HL-60 (cell line): ENCODE results near the gene FAM136A.

Source experiments
- GABPA ChIP-seq: IDR thresholded peaks from 2 replicates; pipeline ENCODE4 v1.6.1; 2012; ENCODE audit warnings: low read depth
- POLR2AphosphoS5 ChIP-seq: IDR thresholded peaks from 2 replicates; pipeline ENCODE4 v1.6.1; 2012; ENCODE audit warnings: low read depth
- TF ChIP-seq, protein P1 (sequence below): IDR thresholded peaks from one replicate; pipeline ENCODE4 v1.5.1; 2011; ENCODE audit warnings: low read length, control low read depth, inconsistent platforms; ENCODE audit not compliant: insufficient read depth
- TF ChIP-seq, protein P2 (sequence below): IDR thresholded peaks from 2 replicates; pipeline ENCODE4 v1.6.1; 2012; ENCODE audit warnings: low read depth; ENCODE audit not compliant: insufficient replicate concordance

DNA sequence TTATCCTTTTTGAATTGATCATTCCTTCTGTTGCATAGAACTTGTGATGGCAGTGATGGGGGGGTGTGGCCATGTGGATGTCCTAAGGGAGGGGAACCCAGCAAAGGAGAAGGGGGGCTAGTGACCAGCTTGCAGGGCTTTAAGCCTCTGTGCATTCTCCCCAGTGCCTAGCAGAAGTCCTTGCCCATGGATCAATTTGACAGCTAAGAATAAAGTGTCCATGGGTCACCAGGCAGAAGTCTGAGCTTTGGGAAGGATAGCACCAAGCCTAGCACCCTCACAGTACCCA, 39.6 kb upstream of the FAM136A start:
- TF ChIP-seq, protein P1, sequence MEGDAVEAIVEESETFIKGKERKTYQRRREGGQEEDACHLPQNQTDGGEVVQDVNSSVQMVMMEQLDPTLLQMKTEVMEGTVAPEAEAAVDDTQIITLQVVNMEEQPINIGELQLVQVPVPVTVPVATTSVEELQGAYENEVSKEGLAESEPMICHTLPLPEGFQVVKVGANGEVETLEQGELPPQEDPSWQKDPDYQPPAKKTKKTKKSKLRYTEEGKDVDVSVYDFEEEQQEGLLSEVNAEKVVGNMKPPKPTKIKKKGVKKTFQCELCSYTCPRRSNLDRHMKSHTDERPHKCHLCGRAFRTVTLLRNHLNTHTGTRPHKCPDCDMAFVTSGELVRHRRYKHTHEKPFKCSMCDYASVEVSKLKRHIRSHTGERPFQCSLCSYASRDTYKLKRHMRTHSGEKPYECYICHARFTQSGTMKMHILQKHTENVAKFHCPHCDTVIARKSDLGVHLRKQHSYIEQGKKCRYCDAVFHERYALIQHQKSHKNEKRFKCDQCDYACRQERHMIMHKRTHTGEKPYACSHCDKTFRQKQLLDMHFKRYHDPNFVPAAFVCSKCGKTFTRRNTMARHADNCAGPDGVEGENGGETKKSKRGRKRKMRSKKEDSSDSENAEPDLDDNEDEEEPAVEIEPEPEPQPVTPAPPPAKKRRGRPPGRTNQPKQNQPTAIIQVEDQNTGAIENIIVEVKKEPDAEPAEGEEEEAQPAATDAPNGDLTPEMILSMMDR = no peak
- TF ChIP-seq GABPA (no peak), POLR2AphosphoS5 (no peak)
- TF ChIP-seq, protein P2, sequence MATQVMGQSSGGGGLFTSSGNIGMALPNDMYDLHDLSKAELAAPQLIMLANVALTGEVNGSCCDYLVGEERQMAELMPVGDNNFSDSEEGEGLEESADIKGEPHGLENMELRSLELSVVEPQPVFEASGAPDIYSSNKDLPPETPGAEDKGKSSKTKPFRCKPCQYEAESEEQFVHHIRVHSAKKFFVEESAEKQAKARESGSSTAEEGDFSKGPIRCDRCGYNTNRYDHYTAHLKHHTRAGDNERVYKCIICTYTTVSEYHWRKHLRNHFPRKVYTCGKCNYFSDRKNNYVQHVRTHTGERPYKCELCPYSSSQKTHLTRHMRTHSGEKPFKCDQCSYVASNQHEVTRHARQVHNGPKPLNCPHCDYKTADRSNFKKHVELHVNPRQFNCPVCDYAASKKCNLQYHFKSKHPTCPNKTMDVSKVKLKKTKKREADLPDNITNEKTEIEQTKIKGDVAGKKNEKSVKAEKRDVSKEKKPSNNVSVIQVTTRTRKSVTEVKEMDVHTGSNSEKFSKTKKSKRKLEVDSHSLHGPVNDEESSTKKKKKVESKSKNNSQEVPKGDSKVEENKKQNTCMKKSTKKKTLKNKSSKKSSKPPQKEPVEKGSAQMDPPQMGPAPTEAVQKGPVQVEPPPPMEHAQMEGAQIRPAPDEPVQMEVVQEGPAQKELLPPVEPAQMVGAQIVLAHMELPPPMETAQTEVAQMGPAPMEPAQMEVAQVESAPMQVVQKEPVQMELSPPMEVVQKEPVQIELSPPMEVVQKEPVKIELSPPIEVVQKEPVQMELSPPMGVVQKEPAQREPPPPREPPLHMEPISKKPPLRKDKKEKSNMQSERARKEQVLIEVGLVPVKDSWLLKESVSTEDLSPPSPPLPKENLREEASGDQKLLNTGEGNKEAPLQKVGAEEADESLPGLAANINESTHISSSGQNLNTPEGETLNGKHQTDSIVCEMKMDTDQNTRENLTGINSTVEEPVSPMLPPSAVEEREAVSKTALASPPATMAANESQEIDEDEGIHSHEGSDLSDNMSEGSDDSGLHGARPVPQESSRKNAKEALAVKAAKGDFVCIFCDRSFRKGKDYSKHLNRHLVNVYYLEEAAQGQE = no peak
